ENCODE measurements around the gene PRDM5. TPM values are rescaled to one million over a fixed set of nuclear protein-coding genes. Genes with fewer than 3 reads are reported as not detected.

The PRDM5 gene
- total RNA-seq (ENCODE audit: unreplicated experiment): 16.6 TPM
- long read RNA-seq, partial matches to known transcripts: 0 of 3 reads
- long read RNA-seq, other reads (novel, unspliced or antisense): 2 of 3 reads

DNA sequence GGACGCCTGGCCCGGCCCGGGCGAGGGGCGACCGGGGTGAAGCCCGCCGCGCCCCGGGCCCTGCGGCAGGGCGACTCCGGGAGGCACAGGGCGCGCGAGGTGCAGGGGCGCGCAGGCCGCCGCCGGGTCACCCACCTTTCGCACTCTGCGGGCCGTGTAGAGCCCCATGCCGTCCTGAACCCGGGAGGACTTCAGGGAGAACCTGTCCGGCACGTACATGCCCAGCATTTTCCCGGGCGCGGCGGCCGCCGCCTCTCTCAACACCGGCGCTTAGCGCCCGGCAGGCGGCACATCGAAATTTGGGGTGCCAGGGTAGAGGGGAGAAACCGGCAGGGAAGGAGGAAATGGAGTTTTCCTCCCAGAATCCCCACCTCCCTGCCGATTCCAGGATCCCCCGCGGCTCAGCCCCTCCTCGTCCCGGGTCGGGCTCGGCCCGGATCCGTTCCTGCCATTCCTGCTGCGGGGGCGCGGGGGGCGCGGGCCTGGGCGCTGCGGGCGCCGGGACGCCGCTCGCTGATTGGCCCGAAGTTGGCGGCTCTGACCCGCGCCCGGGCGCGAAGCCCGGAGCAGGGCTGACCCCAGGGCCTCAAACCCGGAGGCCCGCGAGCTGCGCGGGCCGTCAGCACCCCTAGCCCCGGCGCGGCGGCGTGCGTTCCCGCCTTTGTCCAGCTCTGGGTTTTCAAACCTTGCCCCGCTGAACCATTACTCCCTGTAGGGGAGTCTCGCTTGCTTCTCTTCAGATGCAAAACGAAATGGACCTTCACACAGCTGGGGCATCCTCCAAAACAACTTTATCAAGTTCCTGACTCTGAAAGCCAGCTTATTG lies at the start of gene PRDM5:
Gene PRDM5 (minus strand): TSS at position 346 of the 826 bp plus-strand sequence. CDS start 118 bp downstream, at position 228.
- Mint-ChIP-seq H3K4me3 (ENCODE audit: unreplicated experiment) (peak within 1 kb of the TSS; percentile 97), H3K36me3 (ENCODE audit: unreplicated experiment) (no peaks in the 10 kb centered on the region), H3K27me3 (ENCODE audit: unreplicated experiment) (peaks cover 4% of the 10 kb centered on the region), H3K27ac (ENCODE audit: unreplicated experiment) (peak within 1 kb of the TSS; percentile 91), H3K4me1 (ENCODE audit: low read depth, unreplicated experiment) (peaks cover 3% of the 10 kb centered on the region), H3K9me3 (ENCODE audit: unreplicated experiment) (peaks cover 7% of the 10 kb centered on the region)
- TF ChIP-seq CTCF (IDR thresholded peaks at IDR 0.05; ENCODE audit: partially characterized antibody, unreplicated experiment): peak; percentile 41
- DNase-seq: peak; percentile 57

- H3K4me3 Mint-ChIP-seq (ENCODE audit: unreplicated experiment): no peak overlapping the region
- DNase-seq: no peak
- no peaks in the 10 kb centered on the region for H3K9me3 Mint-ChIP-seq (ENCODE audit: unreplicated experiment)
- TF ChIP-seq CTCF (IDR thresholded peaks at IDR 0.05; ENCODE audit: partially characterized antibody, unreplicated experiment): no peak
- no peak overlapping the region for H3K27ac Mint-ChIP-seq (ENCODE audit: unreplicated experiment)
- no peaks in the 10 kb centered on the region for H3K4me1 Mint-ChIP-seq (ENCODE audit: low read depth, unreplicated experiment)
- H3K27me3 Mint-ChIP-seq (ENCODE audit: unreplicated experiment): no peaks in the 10 kb centered on the region
- no peaks in the 10 kb centered on the region for H3K36me3 Mint-ChIP-seq (ENCODE audit: unreplicated experiment)
These were observed 49.4 kb upstream of the PRDM5 start for GRCh38 chr4:120971884-120972283.

- Mint-ChIP-seq H3K4me1 (ENCODE audit: low read depth, unreplicated experiment) (no peaks in the 10 kb centered on the region), H3K27ac (ENCODE audit: unreplicated experiment) (no peak overlapping the region), H3K9me3 (ENCODE audit: unreplicated experiment) (no peaks in the 10 kb centered on the region), H3K36me3 (ENCODE audit: unreplicated experiment) (no peaks in the 10 kb centered on the region), H3K27me3 (ENCODE audit: unreplicated experiment) (no peaks in the 10 kb centered on the region), H3K4me3 (ENCODE audit: unreplicated experiment) (no peak overlapping the region)
- DNase-seq: no peak
- no peak for TF ChIP-seq CTCF (IDR thresholded peaks at IDR 0.05; ENCODE audit: partially characterized antibody, unreplicated experiment)
These were observed 43.4 kb upstream of the PRDM5 start for GRCh38 chr4:120965938-120966337.

- no peak for TF ChIP-seq CTCF (IDR thresholded peaks at IDR 0.05; ENCODE audit: partially characterized antibody, unreplicated experiment)
- H3K9me3 Mint-ChIP-seq (ENCODE audit: unreplicated experiment): no peaks in the 10 kb centered on the region
These were observed 42.1 kb upstream of the PRDM5 start for GRCh38 chr4:120964596-120964995.

GRCh38 chr4:120963449-120963848 lies 40.9 kb upstream of the PRDM5 start:
- Mint-ChIP-seq H3K36me3 (ENCODE audit: unreplicated experiment) (no peaks in the 10 kb centered on the region), H3K9me3 (ENCODE audit: unreplicated experiment) (no peaks in the 10 kb centered on the region), H3K4me3 (ENCODE audit: unreplicated experiment) (no peak overlapping the region), H3K27me3 (ENCODE audit: unreplicated experiment) (no peaks in the 10 kb centered on the region), H3K27ac (ENCODE audit: unreplicated experiment) (no peak overlapping the region), H3K4me1 (ENCODE audit: low read depth, unreplicated experiment) (no peaks in the 10 kb centered on the region)
- no peak for DNase-seq
- TF ChIP-seq CTCF (IDR thresholded peaks at IDR 0.05; ENCODE audit: partially characterized antibody, unreplicated experiment): no peak

More at GRCh38 chr4:120964596-120964995, 42.1 kb upstream of the PRDM5 start:
- H3K36me3 Mint-ChIP-seq (ENCODE audit: unreplicated experiment): no peaks in the 10 kb centered on the region
- no peak for DNase-seq
- no peak overlapping the region for H3K4me3 Mint-ChIP-seq (ENCODE audit: unreplicated experiment)
- H3K27ac Mint-ChIP-seq (ENCODE audit: unreplicated experiment): no peak overlapping the region
- H3K27me3 Mint-ChIP-seq (ENCODE audit: unreplicated experiment): no peaks in the 10 kb centered on the region
- no peaks in the 10 kb centered on the region for H3K4me1 Mint-ChIP-seq (ENCODE audit: low read depth, unreplicated experiment)

Data from glutamatergic neuron (in vitro differentiated cells).